Activated T-cell treated with anti-CD3 and anti-CD28 coated beads, Interleukin-2, amount 50 U/mL, for 48 hours (primary cell): Measurements from ENCODE around the gene SIMC1.

Experiments
- DNase-seq, 2 experiments: peaks; one replicate each; pipeline ENCODE4 v3.0.0-alpha.2; 2020

SIMC1 gene

GRCh38 chr5:176317534-176318374, 79.5 kb downstream of the SIMC1 start:
- no peak for DNase-seq

GRCh38 chr5:176319827-176320554, 81.8 kb downstream of the SIMC1 start:
- DNase-seq = no peak

- DNase-seq = no peak
These were observed 82.4 kb downstream of the SIMC1 start for GRCh38 chr5:176320577-176320976.

GRCh38 chr5:176334031-176334770, 96.0 kb downstream of the SIMC1 start:
- DNase-seq = no peak

GRCh38 chr5:176337913-176338312, 99.7 kb downstream of the SIMC1 start:
- no peak for DNase-seq

- DNase-seq = no peak
These were observed 101.1 kb downstream of the SIMC1 start for GRCh38 chr5:176339304-176339703.

GRCh38 chr5:176341325-176342157, 103.3 kb downstream of the SIMC1 start:
- DNase-seq = no peak

- DNase-seq = no peak
These were observed 103.9 kb downstream of the SIMC1 start for GRCh38 chr5:176342158-176342483.

- DNase-seq = no peak
These were observed 104.7 kb downstream of the SIMC1 start for GRCh38 chr5:176342766-176343458.

GRCh38 chr5:176350416-176350815, 112.2 kb downstream of the SIMC1 start:
- no peak for DNase-seq

- DNase-seq = no peak
These were observed 114.1 kb downstream of the SIMC1 start for GRCh38 chr5:176352116-176352878.

- DNase-seq = no peak
These were observed 115.3 kb downstream of the SIMC1 start for GRCh38 chr5:176353533-176353932.

- DNase-seq = no peak
These were observed 117.4 kb downstream of the SIMC1 start for GRCh38 chr5:176355400-176356178.

GRCh38 chr5:176356179-176356566, 117.9 kb downstream of the SIMC1 start:
- no peak for DNase-seq

- no peak for DNase-seq
These were observed 121.4 kb downstream of the SIMC1 start for GRCh38 chr5:176359658-176360057.

GRCh38 chr5:176360894-176361436, 122.7 kb downstream of the SIMC1 start:
- no peak for DNase-seq

GRCh38 chr5:176361437-176362232, 123.4 kb downstream of the SIMC1 start, which contains the start of gene KIAA1191:
KIAA1191 (minus strand) TSS chr5:176361764; CDS start chr5:176359508, 2,256 bp downstream.
- DNase-seq = peak; percentile 95 to 96

- no peak for DNase-seq
These were observed 123.9 kb downstream of the SIMC1 start for GRCh38 chr5:176362233-176362490.

GRCh38 chr5:176364765-176365350, 126.6 kb downstream of the SIMC1 start:
- DNase-seq = no peak
